SIG-M5 treated with dmso at 0.1 percent for 504 hours (cell line): Measurements from ENCODE around the gene FRYL.
A peak's percentile ranks its signal among the peaks of the same experiment; 100 is the strongest.

Experiments used
- DNase-seq: peaks from one replicate; lab custom pipeline; 2025; ENCODE audit not compliant: unreplicated experiment; lab: John Stamatoyannopoulos, UW

The FRYL gene

GRCh38 chr4:48634688-48635308, 145.3 kb downstream of the FRYL start:
- no peak for DNase-seq

GRCh38 chr4:48633657-48634056, 146.4 kb downstream of the FRYL start:
- DNase-seq: no peak

GRCh38 chr4:48629458-48629857, 150.6 kb downstream of the FRYL start:
- DNase-seq: no peak

- no peak for DNase-seq
Measured at GRCh38 chr4:48623182-48623780, 156.8 kb downstream of the FRYL start.

- no peak for DNase-seq
Measured at GRCh38 chr4:48620831-48621230, 159.2 kb downstream of the FRYL start.

- no peak for DNase-seq
Measured at GRCh38 chr4:48620093-48620492, 160.0 kb downstream of the FRYL start.

GRCh38 chr4:48604527-48604926, 175.6 kb downstream of the FRYL start:
- no peak for DNase-seq

- no peak for DNase-seq
Measured at GRCh38 chr4:48604041-48604440, 176.0 kb downstream of the FRYL start.

GRCh38 chr4:48603366-48604003, 176.6 kb downstream of the FRYL start:
- DNase-seq: no peak

- no peak for DNase-seq
Measured at GRCh38 chr4:48602763-48603162, 177.3 kb downstream of the FRYL start.

GRCh38 chr4:48602222-48602621, 177.9 kb downstream of the FRYL start:
- DNase-seq: no peak

GRCh38 chr4:48596336-48596735, 183.7 kb downstream of the FRYL start:
- DNase-seq: no peak

GRCh38 chr4:48594180-48594579, 185.9 kb downstream of the FRYL start:
- no peak for DNase-seq

- DNase-seq: no peak
Measured at GRCh38 chr4:48591372-48591771, 188.7 kb downstream of the FRYL start.

- DNase-seq: no peak
Measured at GRCh38 chr4:48590884-48591283, 189.2 kb downstream of the FRYL start.

- no peak for DNase-seq
Measured at GRCh38 chr4:48589098-48589445, 191.0 kb downstream of the FRYL start.

- no peak for DNase-seq
Measured at GRCh38 chr4:48588230-48589097, 191.6 kb downstream of the FRYL start.

- no peak for DNase-seq
Measured at GRCh38 chr4:48585401-48585800, 194.7 kb downstream of the FRYL start.

- peak; percentile 54 for DNase-seq
Measured at GRCh38 chr4:48578132-48578968, 201.7 kb downstream of the FRYL start.

GRCh38 chr4:48575964-48576363, 204.1 kb downstream of the FRYL start:
- no peak for DNase-seq

GRCh38 chr4:48571471-48571870, 208.6 kb downstream of the FRYL start:
- DNase-seq: no peak
